ENCODE results near the gene ANLN. TPM values are rescaled to one million over a fixed set of nuclear protein-coding genes. Genes with fewer than 3 reads are reported as not detected.

The ANLN gene
- total RNA-seq, 1 experiment from 2014 or later = 78.9 TPM

- Histone ChIP-seq H3K23ac (ENCODE audit: insufficient read length, low read depth, low read length) (no peak overlapping the region), H2BK12ac (ENCODE audit: insufficient read length, low read depth, low read length) (no peak overlapping the region), H3K4ac (ENCODE audit: low read depth, low read length) (no peak overlapping the region), H3K27ac (ENCODE audit: insufficient read length, low read depth, low read length) (no peak overlapping the region), H4K5ac (ENCODE audit: insufficient read length, low read depth, low read length) (no peak overlapping the region), H3K14ac (ENCODE audit: insufficient read depth, low read length) (no peak overlapping the region), H4K91ac (ENCODE audit: insufficient read length, low read depth, low read length) (no peak overlapping the region), H3K18ac (ENCODE audit: insufficient read length, low read depth, low read length) (no peak overlapping the region), H2AFZ (ENCODE audit: low read length) (no peak overlapping the region), H3K9me3 (ENCODE audit: control insufficient read depth, low read depth, low read length) (no peaks in the 10 kb centered on the region), H3K27me3 (ENCODE audit: insufficient read depth, low read length) (no peaks in the 10 kb centered on the region), H2BK15ac (ENCODE audit: low read depth, low read length) (no peak overlapping the region), H2BK120ac (ENCODE audit: low read depth, low read length, poor library complexity, severe bottlenecking) (no peak overlapping the region), H2AK5ac (ENCODE audit: insufficient read length, low read length) (no peak overlapping the region), H2BK20ac (ENCODE audit: low read depth, low read length, poor library complexity, severe bottlenecking) (no peak overlapping the region), H3K4me2 (ENCODE audit: insufficient read depth, insufficient read length, low read length) (no peak overlapping the region), H3K79me2 (ENCODE audit: insufficient read depth, low read length) (no peaks in the 10 kb centered on the region), H4K20me1 (ENCODE audit: control insufficient read depth, insufficient read depth, insufficient read length) (no peaks in the 10 kb centered on the region), H3K79me1 (ENCODE audit: insufficient read depth, low read depth, low read length, poor library complexity, severe bottlenecking) (no peaks in the 10 kb centered on the region), H3T11ph (ENCODE audit: low read length) (no peak overlapping the region), H4K8ac (replicated peaks; ENCODE audit: insufficient read length, low read depth, low read length) (no peak overlapping the region), H3K9ac (ENCODE audit: extremely low read depth, insufficient read length, low read length) (no peak overlapping the region), H3K4me1 (ENCODE audit: insufficient read depth, low read length) (no peaks in the 10 kb centered on the region), H3K56ac (ENCODE audit: insufficient read length, low read depth, low read length) (no peak overlapping the region), H2BK5ac (ENCODE audit: insufficient read length, low read length) (no peak overlapping the region), H3K23me2 (ENCODE audit: insufficient read length, low read depth, low read length, poor library complexity, severe bottlenecking) (no peaks in the 10 kb centered on the region)
- no CpG with 5 or more reads among the region's 4 CpGs for WGBS (ENCODE audit: extremely low coverage, insufficient read length, low lambda C conversion rate)
- H3K27ac Mint-ChIP-seq = no peak overlapping the region
- H3K4me1 Mint-ChIP-seq = 0 out of 4 replicates have a peak, but pooled peaks cover 0 to 3% of the 10 kb centered on the region in 2 experiments
- H3K36me3 Mint-ChIP-seq (ENCODE audit: insufficient read depth in 1 of 3, low read depth in 3 of 3) = peaks cover 15 to 37% (median 34%) of the 10 kb centered on the region in 3 experiments; a peak in 6 of 7 replicates
- H3K4me3 Mint-ChIP-seq = no peak overlapping the region
- H3K9me3 Mint-ChIP-seq = no peaks in the 10 kb centered on the region
- H3K27me3 Mint-ChIP-seq (ENCODE audit: low read depth) = peaks cover 1% of the 10 kb centered on the region; the same call in 1 of the 2 replicates
- no peak for DNase-seq
- TF ChIP-seq CTCF (conservative IDR thresholded peaks at IDR 0.05) = no peak
Measured at GRCh38 chr7:36455646-36456045, 66.0 kb downstream of the ANLN start.

Measured in H9 (cell line).